Neural cell (in vitro differentiated cells): Measurements from ENCODE around the gene TOLLIP. TPM values are rescaled to one million over a fixed set of nuclear protein-coding genes. Genes with fewer than 3 reads are reported as not detected.

Experiments
- H2AFZ ChIP-seq: fragments of 200-600, 300-800 bp; sonication (generic), shearing (Covaris generic); 2 replicates; pipeline ENCODE4 v1.6.0; 2014; ENCODE audit warnings: low read depth, mild to moderate bottlenecking, antibody characterized with exemption, low read length, moderate library complexity
- H3F3A ChIP-seq: fragments of 200-600 bp; shearing (Covaris generic); 2 replicates; pipeline ENCODE4 v1.6.1; 2016; ENCODE audit warnings: mild to moderate bottlenecking, moderate library complexity, mixed read lengths, antibody characterized with exemption, low read length; ENCODE audit not compliant: insufficient read depth, poor library complexity, severe bottlenecking
- H3K27ac ChIP-seq: fragments of 200-600, 300-800 bp; sonication (generic), shearing (Covaris generic); 2 replicates; pipeline ENCODE4 v1.5.1; 2014; ENCODE audit warnings: mild to moderate bottlenecking, low read length, moderate library complexity
- H3K27me3 ChIP-seq: fragments of 300-800, 200-600 bp; sonication (generic), shearing (Covaris generic); 2 replicates; pipeline ENCODE4 v1.6.0; 2014; ENCODE audit warnings: mild to moderate bottlenecking, low read depth, low read length, moderate library complexity; ENCODE audit not compliant: insufficient read depth
- H3K36me3 ChIP-seq: fragments of 300-800, 200-600 bp; sonication (generic), shearing (Covaris generic); 2 replicates; pipeline ENCODE4 v1.5.1; 2014; ENCODE audit warnings: mild to moderate bottlenecking, antibody characterized with exemption, low read length, moderate library complexity; ENCODE audit not compliant: insufficient read depth
- H3K4me2 ChIP-seq: fragments of 300-800, 200-600 bp; sonication (generic), shearing (Covaris generic); 2 replicates; pipeline ENCODE4 v1.6.0; 2014; ENCODE audit warnings: mild to moderate bottlenecking, low read length
- H3K4me3 ChIP-seq: fragments of 300-800, 200-600 bp; sonication (generic), shearing (Covaris generic); 2 replicates; pipeline ENCODE4 v1.5.1; 2014; ENCODE audit warnings: mild to moderate bottlenecking, low read length, moderate library complexity
- H3K79me2 ChIP-seq: fragments of 200-600 bp; shearing (Covaris generic); replicated peaks from 2 replicates; pipeline ENCODE4 v1.6.0; 2014; ENCODE audit warnings: mild to moderate bottlenecking, low read length, moderate library complexity; ENCODE audit not compliant: insufficient read depth
- H3K9ac ChIP-seq: fragments of 300-800, 200-600 bp; sonication (generic), shearing (Covaris generic); 2 replicates; pipeline ENCODE4 v1.6.1; 2016; ENCODE audit warnings: mild to moderate bottlenecking, low read length, mixed read lengths
- H3K9me2 ChIP-seq: fragments of 200-600 bp; shearing (Covaris generic); 2 replicates; pipeline ENCODE4 v1.6.1; 2016; ENCODE audit warnings: mild to moderate bottlenecking, low read length, mixed read lengths; ENCODE audit not compliant: insufficient read depth
- H3K9me3 ChIP-seq: fragments of 200-600, 300-800 bp; sonication (generic), shearing (Covaris generic); 2 replicates; pipeline ENCODE4 v1.6.1; 2016; ENCODE audit warnings: mild to moderate bottlenecking, mixed run types, low read length, moderate library complexity, mixed read lengths
- H4K20me1 ChIP-seq: fragments of 200-600 bp; shearing (Covaris generic); 2 replicates; pipeline ENCODE4 v1.6.1; 2016; ENCODE audit warnings: mild to moderate bottlenecking, mixed run types; ENCODE audit not compliant: insufficient read depth
- EP300 ChIP-seq: fragments of 450-650 bp; conservative IDR thresholded peaks from 2 replicates; pipeline ENCODE4 v1.6.1; 2014; ENCODE audit warnings: antibody characterized with exemption, mild to moderate bottlenecking, moderate library complexity; ENCODE audit not compliant: poor library complexity, severe bottlenecking
- EZH2 ChIP-seq: fragments of 200-600, 300-800 bp; shearing (Covaris generic), sonication (generic); IDR thresholded peaks from 2 replicates; pipeline ENCODE4 v1.6.1; 2014; ENCODE audit warnings: antibody characterized with exemption, low read length, borderline replicate concordance, mild to moderate bottlenecking; ENCODE audit not compliant: insufficient read depth, poor library complexity, severe bottlenecking
- MXI1 ChIP-seq: fragments of 450-650 bp; conservative IDR thresholded peaks from 2 replicates; pipeline ENCODE4 v1.6.1; 2014; ENCODE audit warnings: antibody characterized with exemption, mild to moderate bottlenecking; ENCODE audit not compliant: poor library complexity, severe bottlenecking
- POLR2AphosphoS5 ChIP-seq: IDR thresholded peaks from 2 replicates; pipeline ENCODE4 v1.6.1; 2012
- RAD21 ChIP-seq: fragments of 450-650 bp; conservative IDR thresholded peaks from 2 replicates; pipeline ENCODE4 v1.6.1; 2014; ENCODE audit warnings: antibody characterized with exemption, mild to moderate bottlenecking, moderate library complexity
- REST ChIP-seq: IDR thresholded peaks from 2 replicates; pipeline ENCODE4 v1.6.1; 2012; ENCODE audit warnings: borderline replicate concordance
- SMC3 ChIP-seq: fragments of 450-650 bp; conservative IDR thresholded peaks from 2 replicates; pipeline ENCODE4 v1.6.1; 2014; ENCODE audit warnings: antibody characterized with exemption, mild to moderate bottlenecking, moderate library complexity; ENCODE audit not compliant: poor library complexity
- TAF1 ChIP-seq: IDR thresholded peaks from 2 replicates; pipeline ENCODE4 v1.6.1; 2012; ENCODE audit warnings: low read depth
- polyA plus RNA-seq: library from polyadenylated mRNA; depleted of rRNA; stranded (reverse); fragments of >200 nt; gene quantifications from 2 replicates; pipeline ENCODE4 v1.2.3, GENCODE V29; 2014
- TF ChIP-seq, protein P1 (sequence below): fragments of 450-650 bp; IDR thresholded peaks from 2 replicates; pipeline ENCODE4 v1.5.1; 2014; ENCODE audit warnings: antibody characterized with exemption, mild to moderate bottlenecking, moderate library complexity; ENCODE audit not compliant: poor library complexity, severe bottlenecking

TOLLIP gene
- polyA plus RNA-seq, 1 donor from 2014 or later, result 24.1 TPM

DNA sequence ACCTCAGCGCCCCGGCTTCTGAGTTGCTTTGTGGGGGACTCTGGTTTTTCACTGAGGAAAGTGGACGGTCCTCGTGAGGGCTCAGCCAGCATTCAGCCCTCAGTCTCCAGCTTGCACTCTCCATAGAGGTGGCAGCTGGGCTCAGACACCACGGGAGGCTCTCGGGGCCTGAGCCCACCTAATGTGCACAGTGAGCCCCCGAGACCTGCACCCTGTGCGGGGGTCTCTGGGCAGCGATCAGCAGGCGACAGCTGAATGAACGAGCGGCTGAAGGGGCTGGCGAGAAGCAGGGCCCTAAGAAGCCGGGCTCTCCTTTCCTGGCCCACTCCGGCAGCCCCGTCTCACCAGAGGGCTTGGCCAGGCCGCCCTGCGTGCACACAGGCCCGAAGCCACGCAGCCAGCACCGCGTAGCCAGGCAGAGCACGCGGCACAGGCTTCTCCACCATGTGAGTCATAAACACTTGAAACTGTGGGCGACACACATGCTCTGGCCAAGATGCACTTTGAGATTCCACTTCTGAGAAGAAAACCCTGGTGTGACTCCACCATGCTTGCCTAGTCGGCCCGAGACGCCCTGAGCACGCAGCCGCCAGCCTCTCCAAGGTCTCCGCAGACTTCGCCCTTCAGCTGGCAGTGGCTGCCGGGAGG, 28.0 kb downstream of the TOLLIP start:
- Histone ChIP-seq H4K20me1 (no peaks in the 10 kb centered on the region), H3K4me3 (no peak overlapping the region), H3K9me3 (no peaks in the 10 kb centered on the region), H3K27me3 (no peaks in the 10 kb centered on the region), H3K9ac (no peak overlapping the region), H3K36me3 (no peaks in the 10 kb centered on the region), H3K4me2 (no peak overlapping the region), H3F3A (no peaks in the 10 kb centered on the region), H3K79me2 (no peaks in the 10 kb centered on the region), H3K9me2 (no peaks in the 10 kb centered on the region), H3K27ac (no peak overlapping the region), H2AFZ (no peak overlapping the region)
- TF ChIP-seq SMC3 (no peak), REST (no peak), EP300 (no peak), TAF1 (no peak), RAD21 (no peak), EZH2 (no peak), MXI1 (no peak), POLR2AphosphoS5 (no peak)
- TF ChIP-seq, protein P1, sequence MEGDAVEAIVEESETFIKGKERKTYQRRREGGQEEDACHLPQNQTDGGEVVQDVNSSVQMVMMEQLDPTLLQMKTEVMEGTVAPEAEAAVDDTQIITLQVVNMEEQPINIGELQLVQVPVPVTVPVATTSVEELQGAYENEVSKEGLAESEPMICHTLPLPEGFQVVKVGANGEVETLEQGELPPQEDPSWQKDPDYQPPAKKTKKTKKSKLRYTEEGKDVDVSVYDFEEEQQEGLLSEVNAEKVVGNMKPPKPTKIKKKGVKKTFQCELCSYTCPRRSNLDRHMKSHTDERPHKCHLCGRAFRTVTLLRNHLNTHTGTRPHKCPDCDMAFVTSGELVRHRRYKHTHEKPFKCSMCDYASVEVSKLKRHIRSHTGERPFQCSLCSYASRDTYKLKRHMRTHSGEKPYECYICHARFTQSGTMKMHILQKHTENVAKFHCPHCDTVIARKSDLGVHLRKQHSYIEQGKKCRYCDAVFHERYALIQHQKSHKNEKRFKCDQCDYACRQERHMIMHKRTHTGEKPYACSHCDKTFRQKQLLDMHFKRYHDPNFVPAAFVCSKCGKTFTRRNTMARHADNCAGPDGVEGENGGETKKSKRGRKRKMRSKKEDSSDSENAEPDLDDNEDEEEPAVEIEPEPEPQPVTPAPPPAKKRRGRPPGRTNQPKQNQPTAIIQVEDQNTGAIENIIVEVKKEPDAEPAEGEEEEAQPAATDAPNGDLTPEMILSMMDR, result no peak

DNA sequence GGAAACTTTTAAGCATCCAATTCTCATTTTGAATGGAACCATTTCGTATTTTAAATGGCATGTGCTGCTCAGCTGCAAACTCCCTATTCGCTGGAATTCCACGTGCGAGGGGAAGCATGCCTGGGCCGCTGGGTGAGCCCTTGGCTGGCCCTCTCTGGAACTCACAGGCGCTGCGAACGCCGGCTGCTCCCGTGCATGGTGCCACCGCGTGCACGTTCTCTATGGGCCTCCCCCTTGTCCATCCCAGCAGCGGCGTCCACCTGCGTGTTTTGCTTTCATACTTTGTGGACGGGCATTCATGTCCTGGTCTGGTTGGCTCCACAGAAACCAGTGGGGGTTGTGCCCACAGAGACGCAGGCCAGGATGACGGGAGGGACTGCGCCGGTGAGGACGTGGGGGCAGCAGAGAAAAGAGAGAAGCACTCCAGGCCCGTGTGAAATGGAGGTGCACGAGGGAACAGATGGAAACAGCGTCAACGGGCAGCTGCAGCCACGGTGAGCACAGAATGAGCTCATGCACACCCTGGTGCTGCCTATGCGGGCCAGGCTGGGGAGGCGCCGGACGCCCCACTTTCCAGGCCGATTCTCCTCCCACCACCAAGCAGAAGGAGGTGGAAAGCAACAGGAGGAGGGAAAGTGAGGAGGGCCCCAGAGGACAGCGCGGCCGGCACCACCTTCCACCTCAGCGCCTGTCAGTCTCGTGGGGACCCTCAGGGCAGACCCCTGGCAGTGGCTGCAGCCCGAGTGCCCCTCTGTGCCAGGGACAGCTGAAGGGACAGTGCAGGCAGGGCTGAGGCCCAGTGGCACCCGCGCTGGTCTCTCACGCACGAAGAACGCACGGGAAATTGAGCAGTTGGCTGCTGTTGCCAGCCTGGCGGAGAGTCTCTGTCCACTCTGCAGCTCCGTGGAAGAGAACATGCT, 29.1 kb downstream of the TOLLIP start:
- Histone ChIP-seq H4K20me1 (no peaks in the 10 kb centered on the region), H3K27me3 (no peaks in the 10 kb centered on the region), H3K4me2 (no peak overlapping the region), H3K36me3 (no peaks in the 10 kb centered on the region), H3K9me2 (no peaks in the 10 kb centered on the region), H3K9ac (no peak overlapping the region), H3K4me3 (no peak overlapping the region), H3F3A (no peaks in the 10 kb centered on the region), H3K9me3 (no peaks in the 10 kb centered on the region), H3K27ac (no peak overlapping the region), H2AFZ (no peak overlapping the region), H3K79me2 (no peaks in the 10 kb centered on the region)
- TF ChIP-seq POLR2AphosphoS5 (no peak), RAD21 (no peak)
